GM12892 (cell line): Measurements from ENCODE around the gene PBLD.

Experiments used
- DNase-seq: peaks from one replicate; pipeline ENCODE4 v3.0.0; 2011; ENCODE audit not compliant: insufficient read length
- FAIRE-seq: peaks from 2 replicates; lab custom pipeline; 2011; peaks lifted over from hg19 to GRCh38; lab: Jason Lieb, UNC
- POLR2A ChIP-seq: IDR thresholded peaks from 2 replicates; pipeline ENCODE4 v1.6.1; 2011; ENCODE audit warnings: low read depth, low read length, control low read depth
- POLR2AphosphoS5 ChIP-seq: IDR thresholded peaks from 2 replicates; pipeline ENCODE4 v1.6.1; 2011; ENCODE audit warnings: low read depth, low read length, control low read depth
- TAF1 ChIP-seq: IDR thresholded peaks from 2 replicates; pipeline ENCODE4 v1.6.1; 2011; ENCODE audit warnings: low read depth, mild to moderate bottlenecking, control low read depth, low read length, borderline replicate concordance

PBLD gene

DNA sequence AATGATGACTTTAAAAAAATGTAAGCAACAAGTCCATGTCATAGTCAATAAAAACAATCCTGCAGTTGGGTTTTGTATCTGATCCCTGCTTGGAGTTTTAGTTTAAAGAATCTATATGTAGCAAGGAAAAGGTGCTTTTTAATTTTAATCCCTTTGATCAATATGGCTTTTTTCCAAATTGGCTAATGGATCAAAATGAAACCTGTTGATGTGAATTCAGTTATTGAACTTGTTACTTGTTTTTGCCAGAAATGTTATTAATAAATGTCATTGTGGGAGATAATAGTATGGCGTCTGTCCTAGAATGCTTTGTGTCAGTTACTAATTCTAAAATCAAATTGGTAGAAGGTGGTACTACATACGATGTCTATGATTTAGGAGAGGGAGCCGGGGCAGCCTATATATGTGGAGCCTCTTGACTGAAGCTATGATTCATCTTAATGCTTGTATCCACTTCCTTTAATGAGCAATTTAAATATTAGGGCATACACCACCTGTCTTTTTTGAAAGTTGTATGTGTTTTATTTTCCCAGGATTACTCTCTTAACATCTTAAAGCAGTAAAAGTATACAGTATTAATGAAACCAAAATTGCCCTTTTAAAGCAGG, 10.3 kb upstream of the PBLD start:
- TF ChIP-seq POLR2A (no peak), TAF1 (no peak), POLR2AphosphoS5 (no peak)
- FAIRE-seq: no peak

DNA sequence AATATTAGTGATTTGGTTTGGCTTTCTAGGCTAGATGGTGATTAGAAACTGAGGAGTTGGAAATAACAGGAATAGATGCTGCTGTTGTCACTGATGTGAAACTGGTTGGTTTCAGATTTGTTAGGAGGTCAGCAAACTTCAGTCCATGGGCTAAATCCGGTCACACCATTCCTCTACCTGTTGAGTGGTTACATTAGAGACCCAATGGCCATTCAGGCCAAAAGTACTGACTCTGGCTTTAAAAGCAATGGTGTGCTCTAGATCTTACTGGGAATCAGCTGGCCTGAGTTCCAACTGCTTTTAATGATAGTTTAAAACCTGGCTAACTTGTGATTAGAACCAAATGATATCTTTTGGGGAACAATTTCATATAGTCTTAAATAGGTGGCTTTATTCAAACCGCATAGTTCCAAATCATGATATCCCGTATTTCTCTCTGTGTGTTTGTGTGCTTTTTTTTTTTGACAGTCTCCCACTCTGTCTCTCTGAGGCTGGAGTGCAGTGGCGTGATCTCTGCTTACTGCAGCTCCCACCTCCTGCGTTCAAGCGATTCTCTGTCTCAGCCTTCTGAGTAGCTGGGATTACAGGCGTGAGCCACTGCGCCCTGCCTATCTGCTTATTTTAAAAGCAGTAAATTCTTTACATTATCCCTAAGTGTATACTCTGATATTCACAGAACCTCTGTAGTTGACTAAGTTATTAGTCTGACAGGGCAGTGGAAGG, 7.8 kb upstream of the PBLD start:
- FAIRE-seq (no peak), DNase-seq (no peak)
- TF ChIP-seq TAF1 (no peak), POLR2A (no peak), POLR2AphosphoS5 (no peak)

More for the DNA sequence above, 10.3 kb upstream of the PBLD start:
- no peak for DNase-seq

DNA sequence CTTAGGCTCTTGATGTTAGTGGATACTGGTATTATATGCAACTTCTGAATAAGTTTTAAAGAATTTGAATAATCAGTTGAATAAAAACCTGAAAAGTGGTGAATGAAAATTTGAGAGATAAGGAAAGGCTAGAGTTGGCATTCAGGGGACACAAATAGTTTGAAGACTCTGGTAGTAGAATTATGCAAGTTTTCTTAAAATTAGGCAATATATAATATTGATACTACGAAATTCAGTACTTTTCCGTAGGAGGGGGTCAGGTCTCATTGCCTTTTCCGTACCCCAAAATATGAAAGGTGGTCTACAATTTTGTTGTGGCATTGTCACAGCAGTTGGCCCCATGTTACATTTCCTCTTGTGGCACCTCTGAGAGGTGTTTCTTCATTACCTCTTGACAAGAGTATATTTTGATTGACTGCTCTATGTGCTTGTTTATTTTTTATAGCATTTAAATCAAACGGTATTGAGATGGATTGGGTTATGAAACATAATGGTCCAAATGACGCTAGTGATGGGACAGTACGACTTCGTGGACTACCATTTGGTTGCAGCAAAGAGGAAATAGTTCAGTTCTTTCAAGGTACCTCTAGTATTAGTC, 4.1 kb upstream of the PBLD start:
- DNase-seq: no peak
- TF ChIP-seq POLR2A (no peak), POLR2AphosphoS5 (no peak), TAF1 (no peak)
- no peak for FAIRE-seq

DNA sequence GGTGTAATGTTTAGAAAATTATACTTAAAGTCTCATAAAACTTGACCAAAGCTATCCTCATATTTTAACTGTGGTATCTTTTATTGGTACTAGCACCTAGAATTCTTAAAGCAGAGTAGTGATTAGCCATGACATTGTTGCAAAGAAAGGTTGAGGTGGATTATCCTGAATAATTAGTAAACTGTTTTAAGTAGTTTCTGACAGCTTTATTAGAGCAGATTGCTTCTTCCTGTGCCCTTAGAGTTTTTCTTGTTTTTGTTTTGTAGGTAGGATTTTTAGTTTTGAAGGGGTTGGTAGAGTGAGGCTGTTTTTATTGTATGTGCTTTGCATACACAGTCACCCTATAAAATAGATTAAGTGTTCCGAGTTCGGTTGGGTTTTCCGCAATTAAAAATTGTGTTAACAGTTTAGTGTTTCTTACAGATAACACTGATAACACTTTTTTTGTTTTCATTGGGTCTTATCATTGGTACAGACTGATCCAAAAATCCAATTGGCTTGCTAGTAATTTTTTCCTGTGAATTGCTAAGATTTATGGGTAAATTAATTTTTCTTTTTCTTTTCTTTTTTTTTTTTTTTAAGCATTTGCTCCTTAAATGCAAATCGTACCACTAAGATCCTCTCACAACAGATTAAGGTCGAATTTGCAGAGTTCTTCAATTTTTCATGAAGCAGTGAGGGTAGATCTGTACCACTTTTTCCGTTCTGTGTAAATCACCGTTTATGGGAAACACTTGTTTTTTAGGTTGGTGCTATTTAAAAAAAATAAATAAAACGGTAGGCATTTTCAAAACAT, 2.1 kb upstream of the PBLD start:
- DNase-seq (no peak), FAIRE-seq (no peak)
- no peak for TF ChIP-seq TAF1
- no peak for TF ChIP-seq POLR2A
- TF ChIP-seq POLR2AphosphoS5: no peak

DNA sequence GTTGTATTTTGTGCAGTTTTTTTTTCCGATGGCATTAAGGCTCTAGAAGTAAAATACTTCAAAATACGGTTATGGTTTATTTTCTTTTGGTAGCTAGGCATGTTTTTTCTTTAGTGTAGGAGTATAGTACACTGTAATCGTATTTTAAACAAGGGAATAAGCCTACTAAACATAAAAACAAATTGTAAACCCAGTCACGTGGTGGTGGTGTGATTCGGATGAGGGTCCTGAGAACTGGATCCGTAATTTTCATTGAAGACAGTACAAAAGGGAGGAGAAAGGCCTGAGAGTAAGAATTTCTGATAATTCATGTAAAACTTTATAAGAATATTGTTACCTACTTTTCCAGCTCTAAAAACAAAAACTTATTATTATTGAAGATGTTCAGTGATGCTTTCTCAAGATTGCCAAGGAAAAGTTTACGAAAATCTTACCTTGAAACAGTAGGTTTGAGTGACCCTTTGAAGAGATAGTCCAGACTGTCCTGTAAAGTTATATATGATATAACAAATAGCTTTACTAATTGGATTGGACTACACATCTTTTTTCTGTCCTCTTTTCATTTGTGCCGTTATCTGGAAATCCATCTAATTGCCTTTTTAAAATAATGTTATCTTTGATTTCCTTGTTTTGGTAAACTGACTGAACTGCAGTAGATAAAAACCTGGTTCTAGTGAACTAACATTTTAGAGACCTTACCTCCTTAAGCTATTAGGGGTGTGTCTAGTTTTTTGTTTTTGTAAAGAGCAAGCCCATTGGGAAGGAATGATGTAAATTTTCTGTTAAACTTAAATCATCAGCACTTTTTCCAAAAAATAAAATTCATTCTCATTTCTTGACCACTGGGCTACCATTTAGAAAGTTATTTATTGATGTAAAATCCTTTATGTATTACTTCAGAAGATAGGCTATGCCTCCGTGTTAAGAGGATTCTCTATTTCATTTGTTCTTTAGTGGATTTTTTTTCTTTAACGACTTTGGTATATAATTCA, 1.0 kb upstream of the PBLD start:
- DNase-seq: no peak
- no peak for FAIRE-seq
- TF ChIP-seq TAF1 (no peak), POLR2A (no peak), POLR2AphosphoS5 (no peak)

DNA sequence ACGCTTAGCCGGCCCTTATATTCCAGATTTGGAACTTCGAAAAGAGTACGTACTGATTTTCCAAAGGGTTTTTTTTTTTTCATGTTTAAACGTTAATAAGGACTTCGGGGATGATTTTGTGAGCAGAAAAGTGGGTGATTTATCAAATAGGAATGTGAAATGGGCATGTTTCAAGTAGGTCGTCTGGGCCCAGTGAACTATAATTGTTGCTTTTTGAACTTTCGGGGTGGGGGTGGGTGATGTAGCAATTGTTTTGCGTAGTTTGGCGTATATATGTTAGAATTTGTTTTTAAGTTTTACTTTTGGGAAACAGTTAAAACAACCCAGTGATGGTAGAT, 299 bp upstream of the PBLD start:
- no peak for TF ChIP-seq POLR2AphosphoS5
- no peak for TF ChIP-seq TAF1
- no peak for TF ChIP-seq POLR2A
- DNase-seq (no peak), FAIRE-seq (no peak)

DNA sequence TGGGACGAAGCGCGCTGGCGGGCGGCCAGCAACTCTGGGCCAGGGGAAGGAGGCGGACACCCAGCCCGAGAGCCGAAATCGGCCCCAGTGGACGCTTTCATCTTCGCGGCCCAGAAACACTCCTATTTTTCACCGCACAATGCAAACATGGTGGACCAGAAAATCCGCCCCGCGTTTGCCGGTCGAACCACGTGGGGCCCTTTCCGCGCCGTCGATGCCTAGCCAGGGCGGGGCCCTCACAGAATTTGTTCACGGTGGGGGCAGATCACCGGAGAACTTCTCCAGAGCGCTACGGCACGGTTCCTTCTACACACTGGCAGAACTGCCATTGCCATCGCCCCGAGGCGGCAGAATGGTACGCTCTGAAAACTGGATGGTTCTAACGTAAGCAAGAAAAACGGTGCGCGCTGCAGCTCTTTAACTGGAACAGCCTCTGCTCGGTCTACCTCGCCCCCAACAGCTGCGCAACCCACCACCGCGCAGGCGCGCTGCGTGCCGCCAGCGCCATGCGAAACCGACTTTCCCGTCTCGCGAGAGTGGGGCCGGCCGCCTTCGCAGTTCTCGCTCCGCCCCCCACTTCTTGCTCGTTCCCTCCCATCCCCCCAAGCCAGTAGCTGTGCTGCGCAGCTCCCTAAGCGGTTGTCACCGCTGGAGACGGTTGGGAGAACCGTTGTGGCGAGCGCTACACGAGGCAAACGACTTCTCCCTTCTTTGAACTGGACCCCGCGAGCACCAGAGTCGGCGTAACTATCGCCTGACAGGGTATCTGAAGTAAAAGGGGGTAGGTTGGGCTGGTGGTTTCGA, 1.1 kb downstream of the PBLD start, which contains the start of gene HNRNPH3:
TSS of gene HNRNPH3 (plus strand) at position 610 of the 804 bp plus-strand sequence. CDS start 5,158 bp downstream, outside the sequence.
- FAIRE-seq (peak; percentile 98), DNase-seq (peak; percentile 83)
- TF ChIP-seq TAF1 (peak; percentile 100), POLR2AphosphoS5 (peak; percentile 99), POLR2A (peak; percentile 99)

DNA sequence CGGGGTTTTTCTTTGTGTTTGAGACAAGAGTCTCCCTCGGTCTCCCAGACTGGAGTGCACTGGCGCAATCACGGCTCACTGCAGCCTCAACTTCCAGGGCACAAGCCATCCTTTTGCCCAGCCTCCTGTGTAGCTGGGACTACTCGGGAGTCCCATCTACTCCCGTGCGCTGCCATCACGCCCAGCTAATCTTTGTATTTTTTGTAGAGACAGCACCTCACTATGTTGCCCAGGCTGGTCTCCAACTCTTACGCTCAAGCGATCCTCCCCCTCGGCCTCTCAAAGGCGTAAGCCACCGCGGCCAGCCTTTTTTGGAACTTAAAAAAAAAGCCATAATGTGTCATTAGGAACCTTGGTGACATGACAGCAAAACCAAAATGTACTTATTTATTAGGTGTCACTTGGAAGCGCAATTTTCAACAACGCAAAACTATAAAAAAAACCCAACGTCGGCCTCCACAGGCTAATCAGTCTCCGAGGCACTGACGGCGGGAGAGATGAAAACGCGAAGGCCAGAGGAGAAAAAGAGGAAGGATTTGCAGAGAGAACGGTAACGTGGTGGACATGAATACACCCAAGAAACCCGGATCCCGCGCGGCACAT, 1.8 kb downstream of the PBLD start:
- TF ChIP-seq POLR2A: no peak
- TF ChIP-seq TAF1: no peak
- no peak for TF ChIP-seq POLR2AphosphoS5
- FAIRE-seq: no peak
- DNase-seq: no peak

DNA sequence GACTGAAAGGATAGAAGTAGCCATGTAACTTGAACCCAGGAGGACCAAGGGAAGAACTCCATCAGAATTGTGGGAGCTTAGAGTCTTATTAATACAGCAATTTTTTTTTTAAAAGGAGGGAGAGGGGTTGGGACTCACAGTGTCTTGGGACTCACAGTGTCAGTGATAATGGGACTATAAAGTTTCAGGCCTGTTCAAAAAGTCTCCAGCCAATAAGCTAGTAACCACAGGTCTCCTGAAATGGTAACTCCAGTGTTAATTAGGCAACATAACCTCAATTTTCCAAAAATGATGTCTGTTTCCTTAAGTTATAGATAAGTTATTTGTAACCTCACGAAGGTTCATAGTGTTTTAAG, 3.2 kb downstream of the PBLD start:
- TF ChIP-seq TAF1 (no peak), POLR2AphosphoS5 (no peak), POLR2A (no peak)
- no peak for FAIRE-seq

More for the DNA sequence above, 3.2 kb downstream of the PBLD start:
- DNase-seq: no peak
